ENCODE results near the gene WDR89. TPM values are rescaled to one million over a fixed set of nuclear protein-coding genes. Genes with fewer than 3 reads are reported as not detected.
"Not testable (repeated sequence)": the region's sequence is repeated elsewhere in the genome, so short reads cannot be mapped to it uniquely, and the experiment has no call there.

The WDR89 gene
- total RNA-seq, 1 donor from 2014 or later = 7.7 TPM

DNA sequence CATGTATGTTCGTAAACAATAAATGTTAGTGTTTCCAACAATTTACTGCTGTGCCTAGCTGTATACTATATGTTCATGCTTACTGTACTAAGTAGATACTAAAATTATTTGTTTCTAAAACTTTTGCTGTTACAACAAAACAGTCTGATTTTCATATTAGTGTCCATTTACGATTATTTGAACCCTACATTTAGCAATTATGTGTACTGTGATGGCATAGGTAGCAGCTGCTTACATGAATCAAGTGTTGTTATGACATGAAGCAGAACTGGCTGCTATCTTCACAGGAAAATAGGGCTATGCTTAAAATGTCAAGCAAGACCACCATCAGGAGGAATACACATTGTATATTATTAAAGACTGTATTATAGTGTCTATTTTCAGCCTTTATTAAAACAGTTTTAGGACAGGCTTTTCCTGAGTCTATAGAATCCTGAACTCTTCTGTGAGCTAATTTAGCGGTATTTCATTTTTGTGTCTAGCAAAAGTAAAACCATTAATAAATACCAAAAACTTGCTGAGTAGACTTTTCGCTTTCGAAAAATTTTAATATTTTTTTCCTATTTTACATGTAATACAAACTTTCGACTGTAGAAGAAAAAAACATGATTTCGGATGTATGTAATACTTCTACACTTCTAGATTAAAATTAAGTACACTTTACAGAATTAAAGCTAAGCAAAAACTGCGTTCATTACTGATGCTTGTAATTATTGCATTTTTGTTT, 1.1 kb upstream of the WDR89 start:
- peak overlapping the region; percentile 60 for H3K4me3 ChIP-seq (ENCODE audit: low read depth, low read length)
- TF ChIP-seq, protein P1, sequence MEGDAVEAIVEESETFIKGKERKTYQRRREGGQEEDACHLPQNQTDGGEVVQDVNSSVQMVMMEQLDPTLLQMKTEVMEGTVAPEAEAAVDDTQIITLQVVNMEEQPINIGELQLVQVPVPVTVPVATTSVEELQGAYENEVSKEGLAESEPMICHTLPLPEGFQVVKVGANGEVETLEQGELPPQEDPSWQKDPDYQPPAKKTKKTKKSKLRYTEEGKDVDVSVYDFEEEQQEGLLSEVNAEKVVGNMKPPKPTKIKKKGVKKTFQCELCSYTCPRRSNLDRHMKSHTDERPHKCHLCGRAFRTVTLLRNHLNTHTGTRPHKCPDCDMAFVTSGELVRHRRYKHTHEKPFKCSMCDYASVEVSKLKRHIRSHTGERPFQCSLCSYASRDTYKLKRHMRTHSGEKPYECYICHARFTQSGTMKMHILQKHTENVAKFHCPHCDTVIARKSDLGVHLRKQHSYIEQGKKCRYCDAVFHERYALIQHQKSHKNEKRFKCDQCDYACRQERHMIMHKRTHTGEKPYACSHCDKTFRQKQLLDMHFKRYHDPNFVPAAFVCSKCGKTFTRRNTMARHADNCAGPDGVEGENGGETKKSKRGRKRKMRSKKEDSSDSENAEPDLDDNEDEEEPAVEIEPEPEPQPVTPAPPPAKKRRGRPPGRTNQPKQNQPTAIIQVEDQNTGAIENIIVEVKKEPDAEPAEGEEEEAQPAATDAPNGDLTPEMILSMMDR (conservative IDR thresholded peaks at IDR 0.05; ENCODE audit: low read depth, low read length) = no peak
- peak; percentile 7 for DNase-seq (ENCODE audit: low read depth)

DNA sequence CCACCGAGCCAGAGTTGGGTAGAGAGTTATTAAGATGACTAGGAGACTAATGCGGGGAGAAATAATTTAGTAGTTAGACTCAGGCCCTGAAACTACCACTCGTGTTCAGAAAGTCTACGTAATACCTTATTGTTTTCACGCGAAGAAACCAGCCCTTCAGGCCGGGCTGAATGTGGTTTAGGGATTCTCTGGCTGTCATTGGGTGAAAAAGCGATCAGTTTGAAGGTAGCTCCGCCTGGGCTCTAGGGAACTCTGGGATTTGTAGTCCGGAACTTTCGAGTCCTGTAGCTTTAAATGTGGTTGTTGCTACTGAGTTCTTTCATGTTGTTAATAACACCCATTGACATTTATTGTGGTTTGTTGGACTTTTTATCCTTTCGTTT, 549 bp upstream of the WDR89 start:
- TF ChIP-seq, protein P1 (conservative IDR thresholded peaks at IDR 0.05; ENCODE audit: low read depth, low read length) = no peak
- DNase-seq (ENCODE audit: low read depth) = peak; percentile 93
- H3K4me3 ChIP-seq (ENCODE audit: low read depth, low read length) = peak overlapping the region; percentile 60

GRCh38 chr14:63638493-63638892, 3.2 kb downstream of the WDR89 start:
- H3K4me3 ChIP-seq (ENCODE audit: low read depth, low read length) = no peak overlapping the region
- TF ChIP-seq, protein P1 (conservative IDR thresholded peaks at IDR 0.05; ENCODE audit: low read depth, low read length) = no peak
- DNase-seq (ENCODE audit: low read depth) = no peak

GRCh38 chr14:63636094-63636635, 5.5 kb downstream of the WDR89 start:
- H3K4me3 ChIP-seq (ENCODE audit: low read depth, low read length); DNase-seq (ENCODE audit: low read depth): not testable (repeated sequence)

- H3K4me3 ChIP-seq (ENCODE audit: low read depth, low read length) = no peak overlapping the region
- DNase-seq (ENCODE audit: low read depth) = no peak
- TF ChIP-seq, protein P1 (conservative IDR thresholded peaks at IDR 0.05; ENCODE audit: low read depth, low read length) = peak; percentile 13
Observed at GRCh38 chr14:63633801-63634200, 7.9 kb downstream of the WDR89 start.

GRCh38 chr14:63632932-63633514, 8.6 kb downstream of the WDR89 start:
- TF ChIP-seq, protein P1 (conservative IDR thresholded peaks at IDR 0.05; ENCODE audit: low read depth, low read length) = peak; percentile 64
- no peak overlapping the region for H3K4me3 ChIP-seq (ENCODE audit: low read depth, low read length)
- DNase-seq (ENCODE audit: low read depth) = no peak

DNA sequence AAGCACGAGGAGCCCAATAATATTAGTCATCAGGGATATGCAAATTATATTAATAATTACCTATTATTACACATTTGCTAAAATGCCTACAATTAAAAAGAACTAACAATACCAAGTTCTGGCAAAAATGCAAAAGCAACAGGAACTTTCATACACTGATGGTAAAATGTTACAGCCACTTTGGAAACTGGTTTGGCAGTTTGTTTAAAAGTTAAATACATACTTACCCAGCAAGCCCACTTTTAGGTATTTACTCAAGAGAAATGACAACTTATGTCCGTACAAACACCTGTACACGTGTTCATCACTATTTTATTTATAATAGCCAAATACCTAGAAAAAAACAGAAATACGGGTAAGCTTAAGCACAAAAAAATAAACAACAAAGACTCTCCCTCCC, 17.0 kb downstream of the WDR89 start:
- DNase-seq (ENCODE audit: low read depth) = no peak
- TF ChIP-seq, protein P1 (conservative IDR thresholded peaks at IDR 0.05; ENCODE audit: low read depth, low read length) = no peak
- H3K4me3 ChIP-seq (ENCODE audit: low read depth, low read length) = no peak overlapping the region

Data from epithelial cell of proximal tubule (primary cell).